NCI-H345 (cell line): ENCODE results near the gene CAMK1D.
"Not testable (repeated sequence)": the region's sequence is repeated elsewhere in the genome, so short reads cannot be mapped to it uniquely, and the experiment has no call there.

Experiments
- DNase-seq: peaks from one replicate; lab custom pipeline; 2025; lab: John Stamatoyannopoulos, UW

CAMK1D gene

DNA sequence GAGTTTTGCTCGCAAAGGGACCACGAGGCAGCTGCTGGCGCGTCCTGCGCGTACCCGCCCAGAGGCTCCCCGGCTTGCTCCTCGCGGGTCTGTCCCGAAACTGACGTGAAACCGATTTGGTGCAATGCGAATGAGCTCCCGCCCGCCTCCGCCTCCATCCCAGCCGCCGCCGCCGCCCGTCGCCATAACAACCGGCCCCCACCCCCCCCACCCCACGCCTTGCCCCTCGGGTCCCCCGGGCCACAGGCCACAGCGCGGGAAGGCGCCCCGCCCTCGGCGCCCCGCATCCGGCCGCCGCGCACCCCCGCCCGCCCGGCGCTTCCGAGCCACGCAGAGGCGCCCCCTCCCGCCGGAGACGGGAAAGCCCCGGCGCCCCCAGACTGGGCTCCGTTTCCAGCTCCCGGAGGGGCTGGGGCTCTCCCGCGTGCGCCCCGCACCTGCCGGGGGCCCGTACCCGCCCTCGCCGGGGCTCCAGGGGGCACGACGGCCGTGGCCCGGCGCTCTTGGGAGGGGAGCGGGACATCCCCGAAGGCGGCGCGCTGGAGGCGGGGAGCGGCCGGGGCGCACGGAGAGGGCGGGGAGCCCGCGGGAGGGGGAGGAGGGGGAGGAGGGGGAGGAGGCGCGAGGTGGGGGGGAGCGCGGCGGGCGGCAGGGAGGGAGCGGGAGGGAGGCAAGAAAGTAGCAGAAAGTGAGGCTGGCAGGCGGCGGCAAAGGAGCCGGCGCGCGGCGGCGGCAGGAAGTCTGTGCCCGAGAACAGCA lies at the start of gene CAMK1D:
Gene CAMK1D (plus strand): TSS at position 678 of the 759 bp plus-strand sequence.
- peak; percentile 64 for DNase-seq

DNA sequence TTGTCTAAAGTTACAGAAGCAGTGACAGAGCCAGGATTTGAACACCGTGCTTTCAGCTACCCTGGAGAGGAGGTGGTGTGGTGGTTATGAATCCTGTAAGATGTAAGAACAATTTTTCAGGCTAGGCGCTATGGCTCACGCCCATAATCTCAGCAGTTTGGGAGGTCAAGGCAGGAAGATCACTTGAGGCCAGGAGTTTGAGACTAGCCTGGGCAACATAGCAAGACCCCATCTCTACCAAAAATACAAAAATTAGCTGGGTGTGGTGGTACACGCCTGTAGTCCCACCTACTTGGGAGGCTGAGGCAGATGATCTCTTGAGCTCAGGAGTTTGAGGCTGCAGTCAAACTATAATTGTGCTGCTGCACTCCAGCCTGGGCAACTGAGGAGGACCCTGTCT lies 48.3 kb upstream of the CAMK1D start:
- not testable (repeated sequence) for DNase-seq

DNA sequence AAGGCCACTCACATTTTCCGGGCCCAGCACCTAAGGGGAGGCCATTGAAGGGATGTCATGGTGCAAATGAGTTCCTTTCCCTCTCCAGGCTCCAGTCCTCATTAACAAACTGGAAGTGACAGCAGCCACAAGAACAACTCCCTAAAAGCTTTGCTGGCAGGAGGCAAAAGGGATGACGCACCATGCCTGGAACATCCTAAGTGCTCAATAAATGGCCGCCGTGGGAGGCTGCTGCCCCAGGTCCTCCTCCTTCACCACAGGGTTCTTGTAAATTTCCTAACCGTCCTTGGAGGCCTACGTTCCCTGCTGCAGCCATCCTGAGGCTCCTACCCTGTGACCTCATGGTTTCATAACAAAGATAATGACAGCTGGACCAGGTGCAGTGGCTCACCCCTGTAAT lies 41.3 kb upstream of the CAMK1D start:
- DNase-seq, result no peak

DNA sequence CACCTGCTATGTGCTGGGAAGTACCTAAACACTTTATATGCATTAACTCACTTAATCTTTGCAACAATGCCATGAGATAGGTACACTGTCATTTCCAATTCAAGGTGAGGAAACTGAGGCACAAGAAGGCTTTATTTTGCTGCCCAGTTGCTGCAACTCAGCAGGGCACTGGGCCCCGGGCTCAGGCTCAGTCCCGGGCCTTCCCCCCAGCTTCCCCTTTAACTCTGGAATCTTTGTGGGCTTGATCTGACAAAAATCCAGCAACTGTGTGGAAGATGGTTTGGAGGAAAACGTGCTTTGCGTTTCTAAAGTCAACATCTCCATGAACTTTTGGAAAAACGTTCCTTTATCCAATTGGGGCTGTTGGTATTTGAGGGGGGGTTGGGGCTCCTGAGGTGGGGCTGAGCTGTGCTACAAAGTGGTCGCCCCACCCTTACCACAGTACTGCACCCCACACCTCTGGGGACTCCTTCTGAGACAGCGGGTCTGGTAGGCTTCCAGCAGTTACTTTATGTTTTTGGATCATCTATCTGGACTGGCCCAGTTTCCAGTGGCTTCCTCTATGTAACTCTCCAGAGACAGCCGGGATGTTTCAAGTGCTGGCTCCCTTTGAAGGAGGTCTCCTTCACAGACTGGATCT lies 40.5 kb upstream of the CAMK1D start:
- DNase-seq, result no peak

DNA sequence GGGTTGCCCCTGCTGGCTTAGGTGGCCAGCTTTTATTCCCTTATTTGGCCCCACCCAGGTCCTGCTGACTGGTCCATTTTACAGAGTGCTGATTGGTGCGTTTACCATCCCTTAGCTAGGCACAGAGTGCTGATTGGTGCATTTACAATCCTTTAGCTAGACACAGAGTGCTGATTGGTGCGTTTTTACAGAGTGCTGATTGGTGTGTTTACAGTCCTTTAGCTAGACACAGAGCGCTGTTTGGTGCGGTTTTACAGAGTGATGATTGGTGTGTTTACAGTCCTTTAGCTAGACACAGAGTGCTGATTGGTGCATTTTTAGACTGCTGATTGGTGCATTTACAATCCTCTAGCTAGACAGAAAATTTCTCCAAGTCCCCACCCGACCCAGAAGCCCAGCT lies 39.6 kb upstream of the CAMK1D start:
- not testable (repeated sequence) for DNase-seq

DNA sequence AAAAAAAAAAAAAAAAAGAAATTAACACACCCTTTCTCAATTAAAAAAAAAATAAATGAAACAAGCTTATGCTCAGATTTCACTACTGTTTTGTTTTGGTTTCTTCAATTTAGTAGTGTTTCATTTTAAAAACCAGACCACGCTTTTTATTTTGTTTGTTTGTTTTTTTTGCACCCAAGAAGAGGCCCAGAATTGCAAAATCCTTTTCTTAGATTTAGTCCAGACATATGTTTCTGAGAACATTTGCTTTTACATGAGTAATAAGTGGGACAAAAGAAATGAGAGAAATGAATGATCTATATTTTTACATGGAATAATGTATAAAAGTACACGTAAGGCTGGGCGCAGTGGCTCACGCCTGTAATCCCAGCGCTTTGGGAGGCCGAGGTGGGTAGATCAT lies 34.5 kb upstream of the CAMK1D start:
- DNase-seq, result no peak

DNA sequence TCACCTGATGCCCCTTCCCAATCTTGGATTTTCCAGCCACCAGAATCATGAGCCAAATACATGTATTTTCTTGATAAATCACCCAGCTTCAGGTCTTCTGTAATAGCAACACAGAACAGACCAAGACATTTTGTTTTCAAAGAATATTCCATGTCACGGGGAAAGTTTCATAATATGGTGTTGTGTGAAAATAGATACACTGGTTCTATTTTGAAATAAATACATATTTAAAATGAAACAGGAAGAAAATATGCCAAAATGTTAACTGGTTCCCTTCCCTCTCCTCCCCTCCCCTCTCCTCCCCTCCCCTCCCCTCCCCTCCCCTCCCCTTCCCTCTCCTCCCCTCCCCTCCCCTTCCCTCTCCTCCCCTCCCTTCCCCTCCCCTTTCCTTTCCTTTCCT lies 30.3 kb upstream of the CAMK1D start:
- DNase-seq, result no peak

DNA sequence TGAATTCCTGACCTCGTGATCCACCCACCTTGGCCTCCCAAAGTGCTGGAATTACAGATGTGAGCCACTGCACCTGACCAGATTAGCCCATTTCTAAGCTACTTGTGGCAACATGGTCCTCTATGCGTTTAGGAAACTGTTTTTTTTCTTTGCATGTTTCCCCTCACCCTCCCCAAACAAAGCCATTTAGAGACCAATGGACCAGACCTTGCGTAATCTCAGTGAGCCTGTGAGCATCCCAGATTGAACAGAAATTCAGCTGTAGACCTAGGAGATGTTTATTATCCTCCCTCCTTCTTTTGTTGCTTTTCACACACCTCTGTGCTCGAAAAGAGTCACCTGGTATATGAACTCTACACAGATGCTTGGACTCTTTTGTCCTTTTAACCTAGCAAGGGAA lies 28.5 kb upstream of the CAMK1D start:
- no peak for DNase-seq

DNA sequence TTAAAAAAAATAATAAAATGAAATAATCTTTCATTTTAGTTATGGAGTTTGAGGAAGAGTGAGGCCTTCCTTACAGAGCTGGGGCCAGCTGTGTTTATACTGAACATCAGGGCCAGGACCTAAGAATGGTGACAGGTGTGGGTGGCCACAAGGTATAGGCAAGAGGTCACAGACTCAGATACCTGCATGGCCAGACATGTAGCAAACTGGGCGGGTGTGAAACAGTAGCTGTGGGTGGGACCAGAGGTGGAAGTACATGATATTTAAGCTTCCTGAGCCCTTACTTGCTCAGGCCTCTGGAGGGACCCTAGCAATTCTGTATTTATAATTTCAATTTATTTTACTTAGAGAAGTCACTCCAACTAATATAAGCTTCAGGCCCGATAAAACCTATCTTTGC lies 27.7 kb upstream of the CAMK1D start:
- DNase-seq, result no peak

DNA sequence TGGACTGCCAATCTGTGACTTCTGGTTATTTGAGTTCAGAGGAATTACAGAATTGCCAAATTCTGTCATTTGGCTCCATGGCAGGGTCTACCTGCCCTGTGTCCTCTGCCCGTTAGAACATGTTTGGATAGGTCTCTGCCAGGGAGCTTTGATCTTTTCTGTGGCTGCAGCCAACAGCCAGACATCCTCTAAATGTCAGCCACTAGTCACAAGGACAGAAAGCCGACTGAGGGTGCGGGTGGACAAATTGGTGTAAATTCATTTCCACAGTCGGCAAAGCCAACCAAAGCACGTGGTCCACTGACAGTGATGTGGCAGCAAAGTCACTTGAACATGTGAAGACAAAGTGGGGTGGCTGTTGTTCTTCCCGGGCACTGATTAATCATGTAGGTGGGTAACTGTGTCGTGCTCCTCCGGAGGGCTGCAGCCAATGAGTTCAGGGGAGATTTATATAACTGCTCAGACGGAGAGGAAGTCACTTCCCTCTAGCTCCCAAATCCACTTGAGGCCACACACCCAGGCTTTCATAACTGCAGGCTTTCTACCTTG lies 26.7 kb upstream of the CAMK1D start:
- no peak for DNase-seq

DNA sequence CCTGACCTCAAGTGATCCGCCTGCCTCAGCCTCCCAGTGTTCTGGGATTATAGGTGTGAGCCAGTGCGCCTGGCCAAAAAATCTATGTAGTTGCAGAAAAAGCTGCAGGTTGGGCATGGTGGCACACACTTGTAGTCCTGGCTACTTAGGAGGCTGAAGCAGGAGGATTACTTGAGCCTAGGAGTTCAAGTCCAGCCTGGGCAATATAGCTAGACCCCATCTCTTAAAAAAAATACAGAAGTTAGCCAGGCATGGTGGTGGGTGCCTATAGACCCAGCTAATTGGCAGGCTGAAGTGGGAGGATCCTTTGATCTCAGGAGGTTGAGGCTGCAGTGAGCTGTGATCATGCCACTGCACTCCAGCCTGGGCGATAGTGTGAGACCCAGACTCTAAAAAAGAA lies 24.8 kb upstream of the CAMK1D start:
- no peak for DNase-seq

DNA sequence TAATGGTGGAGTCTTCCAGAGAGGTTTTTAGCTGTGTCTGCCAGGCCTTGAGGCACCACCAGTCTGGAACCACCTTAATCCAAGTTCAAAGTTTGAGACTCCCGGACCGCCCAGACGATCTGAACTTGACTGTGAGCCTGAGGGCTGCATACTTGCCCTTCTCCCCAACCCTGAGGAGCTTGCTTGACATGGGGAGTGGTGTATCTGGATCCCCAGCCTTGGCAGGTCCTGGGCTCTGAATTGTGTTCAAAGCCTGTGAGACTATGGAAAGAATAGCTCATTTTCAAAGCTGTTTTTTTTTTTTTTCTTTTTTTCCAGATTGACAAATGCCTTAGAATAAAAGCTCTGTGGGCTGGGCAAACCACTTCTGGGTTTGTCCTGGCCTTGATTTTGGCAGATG lies 22.3 kb upstream of the CAMK1D start:
- DNase-seq, result no peak

DNA sequence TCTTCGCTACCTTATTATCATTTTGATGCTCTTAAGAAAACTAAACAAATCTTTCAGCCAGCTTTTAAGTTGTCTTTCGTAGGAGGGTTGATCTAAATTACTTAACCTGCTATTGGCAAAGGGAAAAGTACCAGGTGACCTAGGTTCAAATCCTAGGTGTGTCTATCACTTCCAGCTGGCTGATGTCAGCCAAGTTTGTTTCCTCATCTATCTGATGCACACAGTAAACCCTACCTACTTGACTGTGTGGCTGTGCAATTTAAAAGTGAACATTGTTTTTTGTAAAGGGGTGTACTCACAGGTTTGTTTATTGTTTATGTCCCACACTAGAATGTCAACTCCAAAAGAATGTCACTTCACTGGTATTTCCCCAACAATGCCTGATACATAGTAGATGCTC lies 21.9 kb upstream of the CAMK1D start:
- no peak for DNase-seq

DNA sequence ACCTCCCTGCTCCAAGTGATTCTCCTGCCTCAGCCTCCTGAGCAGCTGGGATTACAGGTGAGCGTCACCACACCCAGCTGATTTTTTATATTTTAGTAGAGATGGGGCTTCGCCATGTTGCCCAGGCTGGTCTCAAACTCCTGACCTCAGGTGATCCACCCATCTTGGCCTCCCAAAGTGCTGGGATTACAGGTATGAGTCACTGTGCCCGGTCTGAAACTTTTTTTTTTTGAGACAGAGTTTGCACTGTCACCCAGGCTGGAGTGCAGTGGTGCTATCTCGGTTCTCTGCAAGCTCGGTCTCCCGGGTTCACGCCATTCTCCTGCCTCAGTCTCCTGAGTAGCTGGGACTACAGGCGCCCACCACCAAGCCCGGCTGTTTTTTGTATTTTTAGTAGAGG lies 21.0 kb upstream of the CAMK1D start:
- DNase-seq, result not testable (repeated sequence)

DNA sequence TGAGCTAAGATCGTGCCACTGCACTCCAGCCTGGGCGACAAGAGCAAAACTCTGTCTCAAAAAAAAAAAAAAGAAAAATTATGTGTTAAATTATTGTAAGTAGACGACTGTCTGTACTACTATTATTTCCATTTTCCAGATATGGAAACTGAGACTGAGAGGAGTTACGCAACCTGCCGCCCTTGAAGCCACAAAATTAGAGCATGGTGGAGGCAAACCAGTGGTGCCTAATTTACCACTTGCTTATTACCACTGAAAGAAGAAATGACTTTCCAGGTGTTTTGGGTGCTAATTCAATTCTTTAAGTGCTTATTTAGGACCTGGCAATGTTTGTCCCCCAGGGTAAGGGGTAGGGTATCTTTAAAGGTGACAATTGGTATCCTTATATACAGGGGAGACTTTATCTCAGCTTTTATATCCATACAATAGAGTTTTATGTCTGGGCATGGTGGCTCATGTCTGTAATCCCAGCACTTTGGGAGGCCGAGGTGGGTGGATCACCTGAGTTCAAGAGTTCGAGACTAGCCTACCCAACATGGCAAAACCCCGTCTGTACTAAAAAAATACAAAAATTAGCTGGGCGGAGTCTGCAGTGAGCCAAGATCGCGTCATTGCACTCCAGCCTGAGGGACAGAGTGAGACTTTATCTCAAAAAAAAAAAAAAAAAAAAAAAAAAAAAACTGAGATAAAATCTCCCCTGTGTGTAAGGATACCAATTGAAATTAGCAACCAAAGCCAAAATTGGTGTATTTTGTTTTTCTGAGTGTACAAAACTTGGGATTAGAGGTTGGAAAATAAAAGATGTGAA lies 16.6 kb upstream of the CAMK1D start:
- DNase-seq, result no peak

DNA sequence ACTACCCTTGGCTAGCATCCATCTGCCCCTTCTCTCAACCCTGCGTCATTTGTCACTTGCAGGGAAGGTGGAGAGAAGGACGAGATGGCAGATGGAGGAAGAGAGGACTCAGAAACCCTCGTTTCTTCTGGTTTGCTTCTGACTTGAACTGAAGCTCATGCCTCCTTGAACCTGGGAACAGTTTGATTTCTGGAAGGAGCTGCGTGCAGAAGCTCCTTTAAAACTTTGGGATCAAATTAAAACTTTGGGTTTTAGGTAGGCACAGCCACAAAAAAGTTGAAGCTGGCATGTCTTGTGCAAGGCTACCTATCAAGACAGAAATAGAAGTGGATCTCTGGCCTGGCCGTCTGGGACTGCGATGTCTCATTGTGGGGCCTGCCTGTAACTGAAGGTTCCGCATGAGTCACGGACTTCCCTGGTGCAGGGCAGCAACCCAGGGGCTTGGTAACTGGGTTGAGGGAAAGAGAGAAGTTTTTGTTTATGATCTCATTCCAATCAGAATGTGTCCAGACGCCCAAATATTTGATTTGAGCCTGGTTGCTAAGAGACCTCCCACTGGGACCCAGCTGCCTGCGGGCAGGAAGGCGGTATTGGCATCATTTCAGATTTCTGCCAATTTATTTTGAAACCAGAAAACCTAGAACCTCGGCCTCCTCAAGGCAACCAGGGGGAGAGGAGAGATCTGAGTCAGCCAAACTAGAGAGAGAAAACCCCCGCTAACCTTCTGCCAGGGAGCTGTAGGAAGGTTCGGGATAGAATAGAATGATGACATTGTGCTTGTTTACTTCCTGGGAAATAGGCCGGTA lies 15.8 kb upstream of the CAMK1D start:
- peak; percentile 80 for DNase-seq

DNA sequence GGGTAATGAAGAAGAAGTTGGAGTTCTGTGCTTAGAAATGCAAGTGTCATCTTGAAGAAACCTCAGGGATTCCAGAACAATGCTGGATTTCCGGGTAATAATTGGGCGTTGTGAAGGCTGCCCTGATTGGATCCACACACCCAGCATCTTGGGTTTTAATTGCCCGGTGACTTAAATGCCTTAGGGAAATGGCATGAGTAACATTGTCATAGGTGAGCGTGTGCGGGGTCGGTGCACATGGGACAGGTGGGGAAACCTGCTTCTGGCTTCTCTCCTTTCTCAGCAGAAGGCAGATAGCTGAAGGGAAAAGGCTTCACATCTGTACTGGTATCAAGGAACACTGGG lies 15.2 kb upstream of the CAMK1D start:
- DNase-seq, result no peak

DNA sequence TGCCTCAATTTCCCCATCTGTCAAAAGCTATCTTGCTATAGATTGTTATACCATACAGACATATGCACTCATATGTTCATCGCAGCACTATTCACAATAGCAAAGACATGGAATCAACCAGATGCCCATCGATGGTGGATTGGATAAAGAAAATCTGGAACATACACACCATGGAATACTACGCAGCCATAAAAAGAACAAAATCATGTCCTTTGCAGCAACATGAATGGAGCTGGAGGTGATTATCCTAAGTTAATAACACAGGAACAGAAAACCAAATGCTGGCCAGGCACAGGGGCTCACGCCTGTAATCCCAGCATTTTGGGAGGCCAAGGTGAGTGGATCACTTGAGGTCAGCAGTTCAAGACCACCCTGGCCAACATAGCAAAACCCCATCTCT lies 14.2 kb upstream of the CAMK1D start:
- DNase-seq, result not testable (repeated sequence)

DNA sequence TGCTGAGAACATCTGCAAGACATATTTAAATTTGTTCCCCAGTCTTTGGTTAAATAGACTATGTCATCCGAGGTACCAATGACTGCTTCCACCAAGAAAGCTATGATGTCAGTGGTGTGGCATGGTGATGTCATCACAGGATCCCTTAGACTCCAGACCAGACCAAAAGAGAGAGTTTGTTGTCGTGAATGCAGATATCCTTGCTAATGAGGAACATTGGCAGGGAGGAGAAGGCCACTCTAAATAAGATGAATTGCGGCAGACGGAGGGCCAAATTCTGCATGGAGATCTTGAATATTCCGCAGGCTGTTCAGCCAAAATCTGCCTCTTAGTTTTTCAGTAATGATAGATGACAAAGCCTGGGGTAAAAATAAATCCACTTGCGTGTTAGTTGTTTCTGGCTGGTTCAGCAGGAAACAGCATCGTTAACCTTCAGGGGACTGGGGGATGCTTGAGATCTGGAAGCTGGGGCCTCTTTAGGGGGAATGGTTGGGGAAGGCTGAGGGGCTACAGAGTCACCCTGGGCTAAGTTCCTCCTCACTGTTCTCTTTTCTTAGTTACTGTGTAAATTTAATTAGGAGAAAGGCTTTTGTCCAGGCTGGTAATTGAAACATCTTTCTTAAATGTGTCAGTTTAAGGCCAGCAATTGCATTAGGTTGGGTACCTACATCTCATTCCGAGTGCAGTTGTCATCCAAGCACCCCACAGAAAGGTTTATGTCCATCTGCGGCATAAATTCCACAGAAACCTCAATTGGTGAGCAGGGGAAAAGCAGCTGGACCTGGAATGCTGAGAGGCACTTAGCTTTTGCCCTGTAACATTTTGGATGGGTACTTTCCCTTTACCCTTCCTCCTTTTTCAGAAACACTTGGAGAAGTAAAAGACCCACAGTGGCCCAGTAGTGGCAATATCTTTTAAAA lies 11.6 kb upstream of the CAMK1D start:
- no peak for DNase-seq

DNA sequence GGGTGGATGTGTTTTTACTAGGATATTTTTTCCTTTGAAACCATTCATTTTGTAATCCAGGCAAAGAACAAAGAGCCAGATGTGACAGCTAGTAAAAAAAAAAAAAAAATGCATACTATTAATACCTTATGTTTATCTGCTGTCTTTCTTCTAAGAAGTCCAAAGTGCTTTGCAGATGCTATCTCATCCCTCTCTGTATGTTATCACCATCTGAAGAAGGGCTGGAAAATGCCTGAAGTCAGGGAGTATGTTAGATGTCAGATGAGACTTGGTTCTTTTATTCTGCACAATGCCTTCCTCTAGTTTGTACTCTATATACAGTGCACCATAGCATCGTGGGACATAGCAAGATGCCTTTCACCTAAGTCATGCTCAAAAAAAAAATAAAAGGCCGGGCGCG lies 10.4 kb upstream of the CAMK1D start:
- no peak for DNase-seq

DNA sequence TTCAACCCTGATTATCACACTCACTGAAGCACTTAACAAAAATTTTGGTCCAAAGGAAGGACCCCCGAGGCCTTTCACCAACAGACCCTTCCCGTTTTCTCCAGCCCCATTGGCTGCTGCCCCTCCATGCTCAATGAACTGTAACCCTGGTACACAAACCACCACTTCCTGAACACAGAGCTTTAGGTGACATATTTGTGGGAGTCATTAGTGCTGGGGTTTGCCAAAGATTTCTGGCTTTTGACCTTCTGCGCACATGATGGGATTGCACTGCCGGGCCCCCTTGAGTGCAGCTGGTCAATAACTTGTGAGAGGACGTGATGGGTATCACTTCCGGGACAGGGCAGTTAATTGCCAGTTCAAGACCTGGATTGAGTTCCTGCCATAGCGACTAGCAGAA lies 9.0 kb upstream of the CAMK1D start:
- no peak for DNase-seq
